Astrocyte (in vitro differentiated cells and primary cell): ENCODE data around the gene UQCC3.

Source experiments
- EZH2 ChIP-seq: IDR thresholded peaks from 2 replicates; pipeline ENCODE4 v1.6.1; 2012; ENCODE audit warnings: mild to moderate bottlenecking, low read length, inconsistent platforms; ENCODE audit not compliant: insufficient read depth
- TF ChIP-seq, protein P1 (sequence below): IDR thresholded peaks from 2 replicates; pipeline ENCODE4 v1.5.1; 2011; ENCODE audit warnings: low read depth, mild to moderate bottlenecking, inconsistent platforms, low read length, moderate library complexity; ENCODE audit not compliant: insufficient read depth

DNA sequence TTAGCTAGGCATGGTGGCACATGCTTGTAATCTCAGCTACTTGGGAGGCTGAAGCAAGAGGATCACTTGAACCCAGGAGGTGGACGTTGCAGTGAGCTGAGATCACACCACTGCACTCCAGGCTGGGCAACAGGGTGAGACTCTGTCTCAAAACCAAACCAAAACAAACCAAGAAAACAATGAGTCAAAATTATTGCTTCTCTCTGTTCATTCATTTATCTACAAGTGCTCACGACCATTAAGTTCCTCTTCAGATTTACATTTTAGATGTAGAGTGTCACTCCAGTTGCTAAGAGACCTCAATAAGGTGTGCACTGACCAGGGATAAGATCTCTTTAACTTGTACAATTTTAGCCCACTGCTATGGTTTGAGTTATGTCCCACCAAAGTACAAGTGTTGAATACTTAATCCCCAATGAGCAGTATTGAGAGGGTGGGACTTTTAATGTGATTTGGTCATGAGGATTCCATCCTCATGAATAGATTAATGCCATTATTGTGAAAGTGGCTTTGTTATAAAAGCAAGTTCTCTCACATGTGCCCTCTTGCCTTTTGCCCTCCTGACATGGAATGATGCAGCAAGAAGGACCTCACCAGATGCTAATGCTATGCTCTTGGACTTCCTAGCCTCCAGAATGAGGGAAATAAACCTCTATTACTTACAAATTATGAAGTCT, 48.0 kb downstream of the UQCC3 start:
- TF ChIP-seq, protein P1, sequence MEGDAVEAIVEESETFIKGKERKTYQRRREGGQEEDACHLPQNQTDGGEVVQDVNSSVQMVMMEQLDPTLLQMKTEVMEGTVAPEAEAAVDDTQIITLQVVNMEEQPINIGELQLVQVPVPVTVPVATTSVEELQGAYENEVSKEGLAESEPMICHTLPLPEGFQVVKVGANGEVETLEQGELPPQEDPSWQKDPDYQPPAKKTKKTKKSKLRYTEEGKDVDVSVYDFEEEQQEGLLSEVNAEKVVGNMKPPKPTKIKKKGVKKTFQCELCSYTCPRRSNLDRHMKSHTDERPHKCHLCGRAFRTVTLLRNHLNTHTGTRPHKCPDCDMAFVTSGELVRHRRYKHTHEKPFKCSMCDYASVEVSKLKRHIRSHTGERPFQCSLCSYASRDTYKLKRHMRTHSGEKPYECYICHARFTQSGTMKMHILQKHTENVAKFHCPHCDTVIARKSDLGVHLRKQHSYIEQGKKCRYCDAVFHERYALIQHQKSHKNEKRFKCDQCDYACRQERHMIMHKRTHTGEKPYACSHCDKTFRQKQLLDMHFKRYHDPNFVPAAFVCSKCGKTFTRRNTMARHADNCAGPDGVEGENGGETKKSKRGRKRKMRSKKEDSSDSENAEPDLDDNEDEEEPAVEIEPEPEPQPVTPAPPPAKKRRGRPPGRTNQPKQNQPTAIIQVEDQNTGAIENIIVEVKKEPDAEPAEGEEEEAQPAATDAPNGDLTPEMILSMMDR: no peak
- TF ChIP-seq EZH2: no peak
